GM21576 (cell line): ENCODE measurements around the gene SPDL1.

Experiments used
- ATAC-seq: cut with Tn5 transposase; IDR thresholded peaks from one replicate; pipeline ENCODE4 v1.9.1; 2021; ENCODE audit warnings: mild to moderate bottlenecking, moderate library complexity; ENCODE audit not compliant: unreplicated experiment

SPDL1 gene

DNA sequence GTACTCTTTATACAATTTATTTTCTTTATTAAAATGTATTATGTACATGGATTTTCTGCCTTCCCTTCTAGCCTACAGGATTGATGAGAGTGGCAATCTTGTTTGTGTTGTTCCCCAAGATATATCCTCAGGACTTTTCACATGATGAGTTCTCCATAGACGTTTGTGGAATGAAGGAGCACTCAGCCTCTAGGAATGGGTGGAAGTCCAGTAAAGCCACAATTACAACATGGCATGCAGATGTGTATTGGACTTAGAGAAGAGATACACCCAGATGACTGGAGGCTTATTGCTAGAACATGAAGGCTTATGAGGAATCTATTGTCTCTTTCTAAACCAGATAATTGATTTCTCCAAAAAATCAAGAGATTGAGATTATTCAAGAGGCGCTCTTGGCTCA lies 45.3 kb downstream of the SPDL1 start:
- no peak for ATAC-seq

DNA sequence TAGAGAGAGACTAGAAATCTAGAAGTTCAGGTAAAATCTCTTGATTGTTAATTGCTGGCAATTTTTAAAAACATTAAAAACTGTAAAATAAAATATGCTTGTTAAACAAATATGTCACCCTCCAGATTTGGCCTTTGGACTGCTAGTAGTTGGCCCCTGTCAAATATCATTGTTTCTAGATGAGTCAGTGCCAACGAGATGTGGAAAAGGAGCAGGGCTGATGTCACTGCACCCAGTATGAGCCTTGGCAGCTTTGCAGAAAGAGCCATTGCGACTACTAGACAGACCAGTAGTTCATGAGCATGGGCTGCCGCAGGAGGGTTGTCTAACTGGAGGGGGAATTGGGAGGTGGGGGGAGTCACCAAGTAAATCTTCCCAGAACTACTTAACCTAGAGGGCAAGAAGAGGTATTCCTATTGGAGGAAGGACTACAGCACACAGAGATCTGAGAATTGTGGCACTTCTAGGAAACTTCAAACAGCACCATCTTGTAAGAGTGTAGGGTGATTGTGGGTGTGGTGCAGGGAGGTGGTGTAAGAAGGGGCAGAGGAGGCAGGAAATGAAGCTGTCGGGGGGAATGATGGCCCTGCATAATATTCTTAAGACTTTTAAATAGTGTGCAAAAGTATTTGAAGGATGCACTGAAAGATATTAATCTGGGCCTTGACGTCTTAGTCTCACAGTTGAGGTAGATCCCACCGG lies 46.4 kb downstream of the SPDL1 start:
- no peak for ATAC-seq

DNA sequence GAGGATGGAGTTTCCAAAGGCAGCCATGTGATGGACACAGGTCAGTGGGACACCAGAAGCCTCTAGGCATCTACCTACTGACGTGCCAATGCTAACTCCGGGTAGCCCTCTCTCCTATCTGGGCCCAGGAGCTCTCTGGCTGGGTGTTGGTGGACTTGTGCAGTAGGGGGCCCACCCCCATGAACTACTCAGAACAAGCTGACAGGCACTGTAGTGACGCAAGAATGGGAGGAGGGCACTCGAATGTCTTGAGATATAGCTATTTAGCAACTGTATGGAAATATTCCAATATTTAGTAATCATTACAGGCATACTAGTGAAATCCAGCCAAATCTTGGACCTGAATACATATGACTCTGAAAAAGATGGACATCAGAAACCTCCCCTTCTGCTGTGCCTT lies 47.8 kb downstream of the SPDL1 start:
- no peak for ATAC-seq

- ATAC-seq, result no peak
Measured at GRCh38 chr5:169632946-169633345, 49.4 kb downstream of the SPDL1 start.

DNA sequence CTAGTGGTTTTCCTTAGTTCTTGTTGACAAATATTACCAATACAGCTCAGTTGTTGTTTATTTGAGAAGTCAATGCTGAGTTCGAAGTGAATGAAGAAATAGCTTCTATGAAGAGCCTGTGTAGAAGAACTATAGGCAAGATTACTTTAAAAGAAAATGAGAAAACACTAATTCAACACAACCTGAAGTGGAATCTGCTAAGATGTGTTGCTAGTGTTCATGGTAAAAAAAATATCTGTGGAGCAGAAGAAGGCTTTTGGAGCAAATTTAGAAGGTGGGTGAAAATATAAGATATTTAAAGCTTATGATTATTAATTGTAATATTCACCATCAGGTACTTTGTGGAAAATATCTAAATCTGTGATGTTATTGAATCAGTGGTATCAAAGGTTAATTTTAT lies 51.0 kb downstream of the SPDL1 start:
- ATAC-seq, result no peak

DNA sequence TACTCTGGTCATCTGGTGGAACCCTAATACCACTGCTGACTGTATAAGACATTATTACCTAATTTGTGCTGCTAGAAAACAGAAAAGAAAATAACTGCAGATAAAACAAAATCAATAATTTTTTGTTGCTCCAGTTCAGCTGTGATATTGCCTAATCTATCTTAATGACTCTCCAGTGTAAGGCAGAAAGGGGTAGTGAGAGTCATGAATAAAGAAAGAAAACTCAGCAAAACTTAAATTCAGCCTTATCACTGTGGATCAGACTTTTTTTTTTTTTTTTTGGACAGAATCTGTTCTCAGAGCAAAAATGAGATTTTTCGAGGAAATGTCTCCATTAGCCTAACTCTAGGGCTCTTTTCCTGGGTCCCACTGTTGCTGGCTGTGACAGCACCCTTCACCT lies 52.4 kb downstream of the SPDL1 start:
- ATAC-seq, result no peak

DNA sequence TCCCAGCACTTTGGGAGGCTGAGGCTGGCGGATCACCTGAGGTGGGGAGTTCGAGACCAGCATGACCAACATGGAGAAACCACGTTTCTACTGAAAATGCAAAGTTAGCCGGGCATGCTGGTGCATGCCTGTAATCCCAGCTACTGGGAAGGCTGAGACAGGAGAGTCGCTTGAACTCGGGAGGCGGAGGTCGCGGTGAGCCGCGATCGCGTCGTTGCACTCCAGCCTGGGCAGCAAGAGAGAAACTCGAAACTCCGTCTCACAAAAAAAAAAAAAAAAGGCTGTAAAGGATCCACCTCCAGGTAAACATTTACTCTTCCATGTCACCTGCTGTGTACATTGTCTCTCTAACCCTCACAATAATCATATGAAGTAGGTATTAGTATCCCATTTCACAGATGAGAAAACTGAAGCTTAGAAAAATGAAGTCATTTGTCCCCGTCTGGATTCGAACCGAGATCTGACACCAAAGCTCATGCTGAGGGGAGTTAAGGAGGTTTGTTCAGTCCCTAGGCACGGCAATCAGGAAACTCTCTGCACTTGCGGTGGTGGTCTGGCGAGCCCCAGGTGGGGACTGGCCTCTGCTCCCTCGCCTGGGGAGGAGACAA lies 53.0 kb downstream of the SPDL1 start:
- ATAC-seq, result no peak

GRCh38 chr5:169637085-169637548 lies 53.5 kb downstream of the SPDL1 start, which contains the start of gene DOCK2:
DOCK2 (plus strand) TSS chr5:169637275; CDS start chr5:169637327, 52 bp downstream.
- peak; percentile 91 for ATAC-seq

- peak; percentile 73 for ATAC-seq
Measured at GRCh38 chr5:169637549-169638121, 54.1 kb downstream of the SPDL1 start.

- ATAC-seq, result no peak
Measured at GRCh38 chr5:169641253-169641652, 57.7 kb downstream of the SPDL1 start.

GRCh38 chr5:169646856-169647255 lies 63.3 kb downstream of the SPDL1 start:
- ATAC-seq, result peak; percentile 25

DNA sequence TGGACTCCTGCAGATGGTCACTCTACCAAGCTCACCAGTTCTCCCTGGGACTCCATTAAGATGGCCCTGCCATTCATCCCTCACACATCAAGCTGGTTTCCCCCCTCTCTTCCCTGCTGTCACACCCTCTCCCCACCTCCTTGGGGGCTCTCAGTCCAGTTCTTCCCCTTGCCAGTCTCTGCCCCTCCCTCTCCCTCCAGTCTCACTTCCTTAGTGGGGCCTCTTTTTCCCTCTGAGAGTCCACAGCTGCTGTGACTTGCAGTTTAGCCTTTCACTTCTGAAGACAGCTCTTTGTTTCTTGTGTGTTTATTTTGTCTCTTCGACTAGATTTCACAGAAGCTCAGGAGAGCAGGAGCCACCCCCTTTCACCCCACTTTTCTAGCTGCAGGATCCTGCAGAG lies 64.0 kb downstream of the SPDL1 start:
- ATAC-seq, result peak; percentile 54

DNA sequence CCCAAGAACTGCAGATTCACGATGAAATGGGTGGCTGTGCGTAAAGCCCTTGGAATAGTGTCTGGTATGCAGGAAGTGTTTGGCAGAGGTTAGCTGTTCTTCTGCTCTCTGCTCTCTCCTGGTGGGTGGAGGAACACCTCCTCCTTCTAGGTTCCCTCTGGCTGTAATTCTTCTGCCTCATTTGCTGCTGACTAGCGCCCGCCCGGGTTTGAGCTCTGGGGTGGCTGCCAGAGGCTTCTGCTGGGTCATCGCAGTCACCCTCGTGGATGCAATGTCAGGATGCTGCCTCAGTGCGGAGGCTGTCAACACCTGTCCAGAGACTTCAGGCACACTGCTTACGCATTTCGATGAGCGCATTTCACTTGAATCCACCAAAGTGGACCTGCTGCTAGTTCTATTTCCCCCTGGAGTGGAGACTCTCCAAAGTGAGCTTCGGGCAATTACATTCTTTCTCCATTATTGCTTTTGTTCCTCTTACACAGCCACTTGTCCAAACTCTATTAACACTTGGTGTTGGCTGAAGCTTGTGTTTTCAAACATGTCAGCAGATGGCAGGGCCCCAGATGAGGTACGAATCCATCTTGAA lies 65.2 kb downstream of the SPDL1 start:
- ATAC-seq, result no peak

GRCh38 chr5:169649486-169649885 lies 65.9 kb downstream of the SPDL1 start:
- peak; percentile 25 for ATAC-seq

DNA sequence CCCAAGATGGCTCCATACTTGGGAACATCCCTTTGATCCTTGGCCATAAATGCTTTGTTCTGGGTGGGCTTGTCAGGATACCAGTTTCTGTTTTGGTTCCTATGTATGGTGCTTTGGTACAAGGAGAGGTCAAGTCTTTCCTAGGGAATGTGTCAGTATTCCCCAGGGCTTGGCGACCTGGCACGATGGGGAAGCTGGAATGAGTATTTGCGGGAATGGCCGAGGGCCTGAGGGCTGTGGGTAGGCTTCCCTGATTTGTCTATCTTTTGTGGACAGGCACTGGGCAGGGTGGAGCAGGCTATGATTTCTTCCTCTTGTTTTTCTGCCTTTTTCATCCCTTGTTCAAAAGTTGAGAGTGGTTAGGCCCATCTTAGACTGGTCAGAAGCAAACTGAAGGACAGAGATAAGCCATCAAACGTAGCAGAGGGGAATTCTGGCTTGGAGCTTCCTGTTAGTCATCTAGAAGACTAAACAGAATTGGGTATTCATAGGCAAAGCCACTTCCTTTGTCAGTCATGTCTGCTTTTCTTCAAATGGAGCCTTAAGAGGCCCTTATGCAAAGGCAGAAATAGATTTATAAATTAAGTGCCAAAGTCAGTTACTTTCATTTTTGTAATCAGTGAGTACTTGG lies 67.2 kb downstream of the SPDL1 start:
- ATAC-seq, result peak; percentile 29

GRCh38 chr5:169651526-169651925 lies 68.0 kb downstream of the SPDL1 start:
- ATAC-seq, result no peak

DNA sequence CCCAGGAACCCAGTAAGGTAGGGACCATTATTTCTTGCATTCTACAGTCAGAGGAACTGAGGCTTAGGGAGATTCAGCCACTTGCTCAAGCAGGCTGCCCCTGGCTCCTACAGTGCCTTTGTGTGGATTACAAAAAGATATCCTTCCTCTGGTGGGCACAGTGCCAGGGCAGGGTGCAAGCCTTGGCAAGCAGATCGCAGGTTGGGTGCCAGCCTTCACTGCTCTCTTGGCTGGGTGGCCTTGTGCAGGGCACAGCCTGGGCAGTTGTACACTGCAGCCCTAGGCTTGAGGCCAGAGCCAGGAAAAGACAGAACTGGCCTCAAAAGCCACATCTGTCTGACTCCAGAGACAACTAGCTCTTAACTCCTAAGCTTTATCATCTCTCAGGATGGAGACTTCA lies 68.5 kb downstream of the SPDL1 start:
- no peak for ATAC-seq

- no peak for ATAC-seq
Measured at GRCh38 chr5:169653091-169653490, 69.5 kb downstream of the SPDL1 start.
